PC-3 (cell line): ENCODE data around the gene EOLA1.

Experiments
- CTCF ChIP-seq: fragments of 300-600 bp; sonication (generic); conservative IDR thresholded peaks from 2 replicates; pipeline ENCODE4 v1.5.1; 2017; ENCODE audit warnings: antibody characterized with exemption, low read depth, mild to moderate bottlenecking, low read length
- EZH2 ChIP-seq: fragments of 300-600 bp; sonication (generic); IDR thresholded peaks from one replicate; pipeline ENCODE4 v1.6.1; 2017; ENCODE audit warnings: antibody characterized with exemption, mild to moderate bottlenecking, low read length; ENCODE audit not compliant: unreplicated experiment

- TF ChIP-seq CTCF (no peak), EZH2 (no peak)
Measured at GRCh38 chrX:149540621-149541520, at the start of gene EOLA1.
